NK-92 treated with Interleukin-12 subunit alpha and Interleukin-12 subunit beta, amount 100 ng/mL, for 24 hours (cell line): Measurements from ENCODE around the gene KCNH2.

Experiments used
- DNase-seq: peaks from one replicate; lab custom pipeline; 2025; lab: John Stamatoyannopoulos, UW

KCNH2 gene

DNA sequence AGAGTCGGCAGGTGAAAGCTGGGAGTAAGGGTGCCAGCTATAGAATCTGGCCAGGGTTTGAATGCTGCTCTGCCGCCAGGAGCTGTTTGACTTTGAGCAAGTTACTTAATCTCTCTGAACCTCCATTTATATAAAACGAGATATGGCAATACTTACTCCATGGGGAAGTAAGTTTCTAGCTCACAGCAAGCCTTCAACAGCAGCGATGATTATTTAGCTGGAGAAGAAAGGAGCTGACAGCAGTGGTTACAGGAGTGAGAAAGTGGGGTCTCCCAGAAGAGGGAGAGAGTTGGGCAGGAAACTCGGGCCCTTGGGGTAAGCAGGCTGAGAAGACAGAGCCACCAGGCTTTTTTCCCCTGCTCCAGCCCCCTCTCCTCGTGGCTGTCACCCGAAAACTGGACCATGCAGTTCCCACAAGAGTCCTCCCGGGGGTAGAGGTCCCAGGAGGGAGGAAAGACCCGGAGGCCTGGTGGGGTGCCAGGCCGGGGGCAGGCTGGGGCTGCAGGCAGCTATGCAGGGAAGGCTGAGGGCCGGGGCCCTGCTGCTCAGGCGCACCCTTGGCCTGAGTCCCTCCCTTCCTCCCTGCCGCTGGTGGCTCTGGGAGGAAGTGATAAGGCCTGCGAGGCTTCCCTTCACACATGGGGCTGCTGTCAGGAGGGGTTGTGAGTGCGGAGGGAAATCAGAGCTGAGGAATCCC lies 16.2 kb upstream of the KCNH2 start:
- no peak for DNase-seq

DNA sequence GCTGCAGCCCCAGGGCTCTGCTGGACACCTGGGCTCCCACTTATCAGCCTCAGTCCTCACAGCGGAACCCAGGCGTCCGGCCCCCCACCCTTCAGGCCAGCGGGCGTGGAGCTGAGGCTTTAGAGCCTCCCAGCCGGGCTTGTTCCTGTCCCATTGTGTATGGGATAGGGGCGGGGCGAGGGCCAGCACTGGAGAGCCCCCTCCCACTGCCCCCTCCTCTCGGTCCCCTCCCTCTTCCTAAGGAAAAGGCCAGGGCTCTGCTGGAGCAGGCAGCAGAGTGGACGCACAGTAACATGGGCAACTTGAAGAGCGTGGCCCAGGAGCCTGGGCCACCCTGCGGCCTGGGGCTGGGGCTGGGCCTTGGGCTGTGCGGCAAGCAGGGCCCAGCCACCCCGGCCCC lies 15.4 kb upstream of the KCNH2 start:
- no peak for DNase-seq

DNA sequence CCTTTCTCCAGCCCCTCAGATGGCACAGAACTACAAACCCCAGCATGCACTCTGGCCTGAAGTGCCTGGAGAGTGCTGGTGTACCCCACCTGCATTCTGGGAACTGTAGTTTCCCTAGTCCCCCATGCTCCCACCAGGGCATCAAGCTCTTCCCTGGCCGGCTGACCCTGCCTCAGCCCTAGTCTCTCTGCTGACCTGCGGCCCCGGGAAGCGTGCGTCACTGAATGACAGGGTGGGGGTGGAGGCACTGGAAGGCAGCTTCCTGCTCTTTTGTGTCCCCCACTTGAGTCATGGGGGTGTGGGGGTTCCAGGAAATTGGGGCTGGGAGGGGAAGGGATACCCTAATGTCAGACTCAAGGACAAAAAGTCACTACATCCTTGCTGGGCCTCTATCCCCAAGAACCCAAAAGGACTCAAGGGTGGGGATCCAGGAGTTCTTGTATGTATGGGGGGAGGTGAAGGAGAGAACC lies 14.7 kb upstream of the KCNH2 start:
- DNase-seq: no peak

DNA sequence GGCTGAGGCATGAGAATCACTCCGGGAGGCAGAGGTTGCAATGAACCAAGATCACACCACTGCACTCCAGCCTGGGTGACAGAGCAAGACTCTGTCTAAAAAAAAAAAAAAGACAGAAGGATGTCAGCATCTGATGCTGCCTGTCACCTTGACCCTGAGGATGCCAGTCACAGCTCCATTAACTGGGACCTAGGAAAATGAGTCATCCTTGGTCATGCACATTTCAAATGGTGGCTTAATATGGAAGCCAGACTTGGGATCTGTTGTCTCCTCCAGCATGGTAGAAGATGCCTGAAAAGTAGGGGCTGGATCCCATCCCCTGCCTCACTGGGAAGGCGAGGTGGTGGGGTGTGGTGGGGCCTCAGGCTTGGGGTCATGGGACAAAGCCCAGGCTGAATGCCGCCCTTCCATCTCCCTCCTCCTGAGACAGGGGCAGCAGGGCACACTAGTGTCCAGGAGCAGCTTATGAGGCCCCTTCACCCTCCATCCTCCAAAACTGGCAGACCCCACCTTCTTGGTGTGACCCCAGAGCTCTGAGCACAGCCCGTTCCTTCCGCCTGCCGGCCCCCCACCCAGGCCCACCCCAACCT lies 14.0 kb upstream of the KCNH2 start:
- DNase-seq: no peak

DNA sequence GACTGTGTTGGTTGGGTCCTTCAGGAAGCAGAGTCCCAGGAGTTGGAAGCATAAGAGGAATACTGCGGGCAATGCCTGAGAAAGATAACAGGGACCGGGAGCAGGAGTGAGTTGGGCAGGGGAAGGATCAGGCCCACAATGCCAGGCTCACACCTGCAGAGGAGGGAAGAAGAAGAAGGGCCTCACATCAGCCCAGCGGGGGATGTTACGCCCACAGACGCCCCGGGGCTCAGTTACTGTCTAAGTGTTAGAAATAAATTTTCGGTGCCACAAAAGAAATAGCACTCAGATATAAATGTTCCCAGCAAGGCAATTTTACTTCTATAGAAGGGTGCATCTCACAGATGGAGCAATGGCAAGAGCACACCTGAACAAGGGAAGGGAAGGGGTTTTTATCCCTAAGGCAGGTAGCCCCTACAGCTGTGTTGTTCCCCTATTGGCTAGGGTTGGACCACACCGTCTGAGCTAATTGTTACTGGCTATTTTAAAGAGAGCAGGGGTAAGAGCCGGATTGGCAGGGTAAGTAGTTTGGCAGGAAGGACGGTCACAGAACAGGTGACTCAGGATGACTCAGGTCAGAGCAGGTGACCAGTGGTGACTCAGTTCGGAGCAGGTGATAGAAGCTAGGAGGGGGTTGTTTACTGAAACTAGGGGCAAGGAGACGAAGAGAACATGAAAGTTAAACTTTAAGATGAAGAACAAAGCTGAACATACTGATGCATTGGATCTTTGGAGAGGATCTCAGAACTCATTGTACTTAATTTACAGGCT lies 12.5 kb upstream of the KCNH2 start, which contains the start of gene NOS3:
NOS3 (plus strand) TSS at position 602 of the 771 bp plus-strand sequence. CDS start 2,787 bp downstream, outside the sequence.
- DNase-seq: no peak

DNA sequence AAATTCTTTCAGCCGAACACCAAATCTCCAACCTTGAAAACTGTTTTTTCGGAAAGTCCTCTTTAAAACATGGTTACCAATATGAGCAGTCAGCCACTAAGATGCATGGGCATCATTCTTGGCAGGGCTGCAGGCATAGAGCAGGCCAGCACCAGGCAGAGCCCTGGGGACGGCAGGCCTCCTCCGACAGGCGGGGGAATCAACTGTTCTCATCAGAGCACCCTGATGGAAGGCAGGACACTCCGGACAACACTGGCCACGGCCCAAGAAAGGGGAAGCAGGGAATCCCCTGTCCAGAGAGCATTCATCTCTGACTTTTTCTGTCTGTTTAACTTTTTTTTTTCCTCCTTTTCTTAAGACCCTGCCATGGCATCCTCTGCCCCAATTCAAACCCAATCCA lies 11.3 kb upstream of the KCNH2 start:
- no peak for DNase-seq

DNA sequence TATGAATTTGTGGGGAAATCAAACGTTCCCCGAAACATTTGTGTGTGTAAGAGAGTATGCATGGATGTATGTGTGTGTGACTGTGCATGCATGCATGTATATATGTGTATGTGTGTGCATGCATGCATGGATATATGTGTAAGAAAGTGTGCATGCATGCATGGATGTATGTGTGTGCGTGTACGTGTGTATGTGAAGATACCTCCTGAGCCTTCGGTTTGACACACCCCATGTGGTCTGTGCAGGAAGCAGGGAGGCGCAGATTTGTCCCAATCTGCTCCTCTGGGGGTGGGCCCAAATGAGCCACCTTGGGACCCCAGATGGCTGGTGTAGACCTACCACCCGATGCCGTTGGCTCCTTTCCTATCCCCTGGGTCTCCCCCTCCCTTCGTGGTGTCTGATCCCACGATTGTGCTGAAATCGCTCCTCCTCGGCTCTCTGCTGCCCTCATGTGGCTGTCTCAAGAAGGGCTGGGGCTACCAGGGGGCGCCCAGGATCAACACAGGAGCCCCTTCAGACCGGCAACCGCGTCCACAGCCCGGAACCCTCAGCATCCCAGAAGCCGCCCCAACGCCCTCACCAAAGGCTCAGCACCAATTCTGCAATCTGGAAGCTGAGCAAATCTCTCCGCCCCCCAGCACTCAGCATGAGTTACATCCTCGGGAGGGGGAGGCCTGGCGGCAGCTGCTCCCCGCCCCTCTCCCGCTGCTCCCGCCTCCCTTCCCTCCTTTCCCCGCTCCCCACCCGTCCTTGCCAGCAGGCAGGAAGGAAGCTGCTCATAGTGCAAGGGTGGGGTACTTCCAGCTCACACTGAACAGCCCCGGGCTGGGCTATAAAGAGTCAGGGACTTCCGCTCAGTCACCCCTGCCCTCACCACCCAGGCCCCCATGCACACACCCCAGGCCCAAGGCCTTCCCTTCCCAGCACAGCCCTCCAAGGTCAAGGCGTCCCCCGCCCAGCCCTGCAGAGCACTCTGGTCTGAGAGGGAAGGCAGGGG lies 10.4 kb upstream of the KCNH2 start:
- DNase-seq: peak; percentile 21

DNA sequence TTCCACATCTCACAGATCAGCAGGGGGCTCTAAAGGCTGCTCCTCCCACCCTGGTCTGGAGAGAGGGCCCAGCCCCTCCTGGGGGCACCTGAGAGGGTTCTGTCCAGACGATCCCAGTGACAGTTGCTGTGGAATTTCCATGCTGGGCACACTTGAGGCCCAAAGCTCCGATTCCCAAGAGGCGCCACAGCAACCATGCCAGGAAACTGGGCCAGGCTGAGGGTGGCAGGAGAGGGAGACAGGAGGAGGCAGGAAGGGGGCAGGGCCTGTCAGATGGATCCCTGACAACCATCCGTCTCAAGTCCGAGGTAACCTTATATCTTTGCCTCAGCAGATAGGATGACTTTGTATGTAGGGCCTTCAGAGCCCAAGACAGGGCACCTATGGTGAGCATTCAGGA lies 8.4 kb upstream of the KCNH2 start:
- no peak for DNase-seq

DNA sequence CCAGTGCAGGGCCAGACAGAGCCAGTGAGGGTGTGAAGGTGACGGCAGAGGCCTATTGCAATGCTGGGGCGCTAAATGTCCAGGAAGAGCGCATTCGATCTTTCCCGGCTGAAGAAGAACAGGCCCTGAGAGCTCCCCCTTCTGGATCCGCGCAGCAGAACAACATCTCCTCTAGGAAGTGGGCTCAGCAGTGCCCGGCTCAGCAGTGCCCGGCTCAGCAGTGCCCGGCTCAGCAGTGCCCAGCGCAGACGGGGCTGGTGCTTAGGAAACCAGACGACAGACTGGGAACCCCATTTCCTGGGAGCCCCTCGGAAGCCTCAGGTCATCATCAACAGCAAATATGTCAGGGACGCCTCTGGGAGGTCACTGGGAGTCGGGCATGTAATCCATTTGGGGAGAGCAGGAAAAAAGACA lies 8.0 kb upstream of the KCNH2 start:
- peak; percentile 26 for DNase-seq

DNA sequence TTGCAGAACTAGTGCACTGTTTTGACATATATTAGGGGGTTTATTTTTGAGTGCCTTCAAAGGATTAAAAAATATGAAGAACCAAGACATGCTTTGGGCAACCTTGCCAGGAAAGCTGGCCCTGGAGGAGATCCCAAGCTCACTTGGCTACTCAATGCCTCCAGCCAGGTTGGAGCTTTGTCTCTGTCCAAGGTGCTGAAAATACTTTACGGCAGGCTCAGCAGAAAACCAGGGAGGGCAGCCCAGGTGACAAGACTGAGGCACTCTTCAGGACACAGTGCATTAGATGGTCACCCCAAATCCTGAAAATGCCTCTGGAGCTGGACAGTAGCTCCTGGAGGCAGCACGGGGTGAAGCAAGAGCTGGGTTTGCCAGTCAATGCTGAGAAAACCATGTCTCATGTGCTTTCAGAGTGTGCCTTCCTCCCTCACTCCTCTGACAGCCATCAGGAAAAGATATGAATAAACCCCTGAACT lies 5.8 kb upstream of the KCNH2 start:
- no peak for DNase-seq

DNA sequence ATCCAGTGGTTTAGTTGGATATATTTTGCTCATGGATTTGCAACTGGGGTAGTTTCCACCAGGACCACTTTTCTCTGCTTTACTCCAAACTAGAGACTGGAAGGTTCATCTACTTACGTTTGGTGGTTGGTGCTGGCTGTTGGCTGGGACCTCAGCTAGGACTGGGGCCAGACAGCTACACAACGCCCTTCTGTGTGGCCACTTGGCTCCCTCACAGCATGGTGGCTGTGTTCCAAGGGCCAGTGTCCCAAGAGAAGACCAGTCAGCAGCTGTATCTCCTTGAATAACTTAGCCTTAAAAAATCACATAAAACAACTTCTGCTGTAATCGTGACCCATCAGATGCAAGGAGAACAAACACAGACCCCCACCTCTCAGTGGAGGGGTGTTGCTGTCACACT lies 4.2 kb upstream of the KCNH2 start:
- DNase-seq: no peak

DNA sequence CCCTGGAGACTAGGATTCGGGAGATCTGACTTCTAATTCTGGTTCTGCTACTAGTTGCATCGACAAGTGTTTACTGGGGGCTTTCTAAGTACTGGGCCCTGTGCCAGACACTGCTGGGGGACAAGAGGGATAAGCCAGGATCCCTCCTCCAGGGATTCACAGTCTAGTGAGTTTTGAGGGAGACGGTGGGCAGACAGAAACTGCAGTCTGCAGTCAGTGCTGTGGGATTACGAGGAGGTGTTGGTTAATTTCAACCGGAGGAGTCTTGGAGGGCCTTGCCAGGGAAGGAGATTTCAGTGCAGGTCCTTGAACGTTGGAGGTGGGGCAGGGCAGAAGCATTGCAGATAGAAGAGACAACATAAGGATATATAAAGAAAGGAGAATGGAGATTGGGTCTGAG lies 3.5 kb upstream of the KCNH2 start:
- DNase-seq: no peak

DNA sequence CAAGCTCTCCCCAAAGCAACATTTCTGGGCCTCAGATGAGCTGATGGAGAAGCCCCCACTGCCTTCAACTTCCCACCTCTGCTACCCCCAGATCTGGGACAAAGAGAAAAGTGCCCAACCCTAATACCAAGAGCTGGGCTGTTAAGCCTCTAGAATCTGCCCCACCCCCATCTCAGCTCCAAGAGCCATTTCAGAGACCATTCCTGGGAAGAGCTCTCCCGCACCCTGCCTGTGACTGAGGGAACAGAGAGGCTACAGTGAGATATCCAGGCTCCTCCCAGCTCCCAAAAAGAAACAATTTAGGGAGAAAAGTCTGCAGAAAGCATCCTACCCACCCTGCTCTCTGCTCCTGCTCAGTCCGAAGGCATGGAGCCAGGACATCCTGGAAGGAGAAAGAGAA lies 2.5 kb upstream of the KCNH2 start:
- no peak for DNase-seq

DNA sequence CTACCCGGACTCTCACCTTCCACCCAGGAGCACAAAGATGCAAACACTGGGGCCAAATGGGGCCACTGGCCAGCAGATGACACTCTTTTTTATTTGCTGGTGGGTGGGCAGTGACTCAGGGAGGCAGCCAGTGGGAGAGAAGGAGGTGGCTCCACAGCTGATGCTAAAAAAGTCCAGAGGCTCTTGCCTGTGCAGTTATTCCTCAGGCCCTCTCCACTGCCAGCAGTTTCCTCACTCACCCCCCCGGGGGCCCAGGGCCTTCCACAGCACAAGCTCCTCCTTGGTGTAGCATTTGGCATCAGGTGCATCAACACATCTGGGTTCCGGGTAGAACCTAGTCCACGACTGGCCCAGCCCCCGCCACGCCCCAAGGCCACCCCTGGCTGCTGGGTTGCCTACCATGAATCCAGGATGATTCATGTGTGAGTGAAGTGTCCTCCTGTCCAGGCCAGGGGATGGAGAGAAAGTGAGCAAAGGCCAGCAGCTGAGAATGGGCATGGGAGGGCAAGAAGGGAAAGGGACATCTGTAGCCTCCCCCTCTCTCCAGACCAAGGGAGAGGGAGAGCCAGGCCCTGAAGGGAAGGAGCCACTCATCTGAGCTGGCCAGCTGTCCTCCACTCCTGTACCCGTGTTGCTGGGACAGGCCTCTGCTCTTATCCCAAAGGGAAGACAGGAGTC lies 1.7 kb upstream of the KCNH2 start:
- DNase-seq: no peak

DNA sequence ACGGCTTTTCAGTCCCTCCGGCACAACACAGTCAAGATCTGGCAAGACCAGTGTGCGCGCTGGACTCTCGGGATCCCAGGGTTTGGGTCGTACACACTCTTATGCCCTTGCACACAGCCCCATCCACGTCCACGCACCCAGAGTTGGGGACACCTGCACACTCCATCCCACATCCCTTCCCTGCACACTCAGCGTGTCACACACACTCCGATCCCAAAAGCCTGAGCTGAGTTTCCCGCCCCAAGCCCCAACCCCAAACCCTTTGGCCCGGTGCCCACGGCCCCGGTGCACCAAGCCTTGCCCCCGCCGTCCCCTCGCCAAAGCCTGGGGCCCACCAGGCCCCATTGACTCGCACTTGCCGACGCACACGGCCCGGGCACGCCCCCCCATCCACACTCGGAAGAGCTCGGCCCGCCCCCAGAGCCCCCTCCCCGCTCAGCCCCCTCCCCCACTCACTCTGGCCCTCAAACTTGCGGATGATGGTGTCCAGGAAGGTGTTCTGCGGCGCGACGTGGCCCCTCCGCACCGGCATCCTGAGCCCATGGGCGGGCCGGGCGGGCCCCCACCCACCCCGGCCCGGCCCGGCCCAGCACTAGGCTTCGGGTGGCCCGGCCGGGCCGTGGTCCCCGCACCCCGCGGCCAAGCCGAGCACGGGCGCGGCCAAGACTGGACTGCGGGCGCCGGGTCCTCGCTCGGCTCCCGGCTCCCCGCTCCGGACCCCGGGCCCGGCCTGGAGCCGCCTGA lies 567 bp downstream of the KCNH2 start:
- DNase-seq: no peak

DNA sequence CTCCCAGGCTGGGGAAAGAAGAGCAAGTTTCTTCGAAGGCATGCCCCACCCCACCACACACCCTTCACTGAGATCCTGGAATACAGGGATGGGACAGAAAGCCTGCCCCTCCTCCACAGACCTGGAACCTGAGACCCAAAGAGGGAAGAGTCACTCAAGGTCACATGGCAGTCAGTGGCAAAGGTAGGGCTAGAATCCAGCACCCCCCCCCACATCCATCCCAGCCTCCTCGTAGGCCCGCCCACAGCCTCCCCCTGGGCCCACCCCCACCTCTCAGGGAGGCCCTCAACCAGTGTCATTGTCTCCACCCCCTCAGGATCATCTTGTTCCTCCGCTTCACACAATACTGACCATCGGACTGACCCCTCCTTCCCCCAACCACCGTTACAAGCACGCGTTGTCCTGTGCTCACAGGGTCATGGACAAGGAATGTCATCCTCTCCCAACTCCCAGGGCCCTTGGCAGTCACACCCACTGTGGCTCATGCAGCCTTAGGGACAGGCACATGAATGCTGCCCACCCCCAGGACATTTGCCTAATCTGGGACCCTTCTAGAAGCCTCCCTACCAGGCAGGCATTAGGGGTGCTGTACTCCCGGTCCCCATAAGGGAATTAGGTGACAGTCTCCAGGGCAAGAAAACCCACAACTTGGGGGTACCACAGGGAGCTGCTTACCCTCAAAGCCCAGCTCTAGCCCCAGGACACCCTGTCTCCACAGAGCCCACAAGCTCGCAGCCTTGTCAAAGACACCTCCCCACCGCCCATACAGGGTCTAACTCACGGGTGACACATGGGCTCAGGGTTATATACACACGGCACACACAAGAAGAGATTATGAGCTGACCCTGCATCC lies 1.4 kb downstream of the KCNH2 start:
- DNase-seq: no peak

DNA sequence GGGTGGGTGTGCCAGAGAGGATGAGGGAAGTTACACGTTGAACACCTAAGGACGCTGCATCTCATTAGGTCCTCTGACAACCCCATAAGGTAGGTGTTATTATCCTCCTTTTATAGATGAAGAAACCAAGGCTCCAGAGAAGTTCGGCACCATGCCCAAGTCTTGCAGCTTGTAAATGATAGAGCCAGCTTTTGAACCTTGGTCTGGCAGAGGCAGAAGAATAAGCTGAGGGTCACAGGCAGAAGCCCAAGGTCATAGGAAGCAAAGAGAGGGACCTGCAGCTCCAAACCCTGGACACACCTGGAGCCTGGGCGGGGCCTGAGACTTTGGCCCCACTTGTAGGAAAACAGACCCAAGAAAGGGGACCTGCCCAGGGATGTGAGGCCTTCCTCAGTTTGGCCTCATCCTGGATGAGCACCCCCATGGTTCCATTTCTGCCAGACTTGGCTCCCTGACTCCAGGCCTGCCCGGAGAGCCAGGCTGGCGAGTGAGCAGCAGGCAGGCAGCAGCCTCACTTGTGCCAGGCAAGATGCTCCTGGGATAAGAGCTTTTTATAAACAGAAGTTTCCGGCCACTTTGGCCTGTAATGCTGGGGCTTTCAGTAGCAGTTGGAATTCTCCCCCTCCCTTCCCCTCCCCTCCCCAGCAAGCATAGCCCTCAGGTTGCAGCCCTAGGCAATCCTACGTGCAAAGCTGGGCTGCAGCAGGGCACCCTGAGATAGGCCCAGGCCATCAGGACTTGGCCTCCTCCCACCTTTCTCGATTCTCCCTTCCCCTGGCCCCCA lies 2.4 kb downstream of the KCNH2 start:
- no peak for DNase-seq
